Measurements from ENCODE around the gene EGR1.
A peak's percentile ranks its signal among the peaks of the same experiment; 100 is the strongest.

EGR1 gene

GRCh38 chr5:138452720-138453119 is 12.6 kb upstream of the EGR1 start:
- no peak for DNase-seq (ENCODE audit: low read depth in 2 of 3, low spot score in 1 of 3)

- no peak for DNase-seq (ENCODE audit: low read depth in 2 of 3, low spot score in 1 of 3)
Measured at GRCh38 chr5:138453590-138453989, 11.7 kb upstream of the EGR1 start.

GRCh38 chr5:138454121-138454520 is 11.2 kb upstream of the EGR1 start:
- DNase-seq (ENCODE audit: low read depth in 2 of 3, low spot score in 1 of 3) = no peak

GRCh38 chr5:138455232-138455930 is 9.9 kb upstream of the EGR1 start:
- DNase-seq (ENCODE audit: low read depth in 2 of 3, low spot score in 1 of 3) = no peak

- DNase-seq (ENCODE audit: low read depth in 2 of 3, low spot score in 1 of 3) = no peak
Measured at GRCh38 chr5:138457531-138458275, 7.6 kb upstream of the EGR1 start.

- DNase-seq (ENCODE audit: low read depth in 2 of 3, low spot score in 1 of 3) = no peak
Measured at GRCh38 chr5:138458384-138458783, 6.9 kb upstream of the EGR1 start.

- no peak for DNase-seq (ENCODE audit: low read depth in 2 of 3, low spot score in 1 of 3)
Measured at GRCh38 chr5:138458856-138459255, 6.4 kb upstream of the EGR1 start.

- DNase-seq (ENCODE audit: low read depth in 2 of 3, low spot score in 1 of 3) = peak; percentile 82 to 86 (median 85)
Measured at GRCh38 chr5:138459311-138459933, 5.9 kb upstream of the EGR1 start.

GRCh38 chr5:138460032-138460693 is 5.1 kb upstream of the EGR1 start:
- DNase-seq (ENCODE audit: low read depth in 2 of 3, low spot score in 1 of 3) = no peak

- DNase-seq (ENCODE audit: low read depth in 2 of 3, low spot score in 1 of 3) = no peak
Measured at GRCh38 chr5:138461343-138462125, 3.7 kb upstream of the EGR1 start.

GRCh38 chr5:138463419-138464007 is 1.8 kb upstream of the EGR1 start:
- no peak for DNase-seq (ENCODE audit: low read depth in 2 of 3, low spot score in 1 of 3)

- peak; percentile 88 to 92 (median 90) for DNase-seq (ENCODE audit: low read depth in 2 of 3, low spot score in 1 of 3)
Measured at GRCh38 chr5:138464008-138464387, 1.3 kb upstream of the EGR1 start.

GRCh38 chr5:138464388-138465260 is 655 bp upstream of the EGR1 start:
- peak; percentile 92 to 96 (median 95) for DNase-seq (ENCODE audit: low read depth in 2 of 3, low spot score in 1 of 3)

- no peak for DNase-seq (ENCODE audit: low read depth in 2 of 3, low spot score in 1 of 3)
Measured at GRCh38 chr5:138466125-138466899, 1.0 kb downstream of the EGR1 start.

GRCh38 chr5:138466900-138467710 is 1.8 kb downstream of the EGR1 start:
- no peak for DNase-seq (ENCODE audit: low read depth in 2 of 3, low spot score in 1 of 3)

GRCh38 chr5:138467711-138468132 is 2.4 kb downstream of the EGR1 start:
- DNase-seq (ENCODE audit: low read depth in 2 of 3, low spot score in 1 of 3) = no peak

GRCh38 chr5:138468133-138468965 is 3.1 kb downstream of the EGR1 start:
- DNase-seq (ENCODE audit: low read depth in 2 of 3, low spot score in 1 of 3) = no peak
